GM21786 (cell line): Measurements from ENCODE around the gene SLC7A10.
"Not testable (repeated sequence)": the region's sequence is repeated elsewhere in the genome, so short reads cannot be mapped to it uniquely, and the experiment has no call there.

Experiments
- ATAC-seq: cut with Tn5 transposase; IDR thresholded peaks from one replicate; pipeline ENCODE4 v1.9.1; 2021; ENCODE audit not compliant: unreplicated experiment

SLC7A10 gene

DNA sequence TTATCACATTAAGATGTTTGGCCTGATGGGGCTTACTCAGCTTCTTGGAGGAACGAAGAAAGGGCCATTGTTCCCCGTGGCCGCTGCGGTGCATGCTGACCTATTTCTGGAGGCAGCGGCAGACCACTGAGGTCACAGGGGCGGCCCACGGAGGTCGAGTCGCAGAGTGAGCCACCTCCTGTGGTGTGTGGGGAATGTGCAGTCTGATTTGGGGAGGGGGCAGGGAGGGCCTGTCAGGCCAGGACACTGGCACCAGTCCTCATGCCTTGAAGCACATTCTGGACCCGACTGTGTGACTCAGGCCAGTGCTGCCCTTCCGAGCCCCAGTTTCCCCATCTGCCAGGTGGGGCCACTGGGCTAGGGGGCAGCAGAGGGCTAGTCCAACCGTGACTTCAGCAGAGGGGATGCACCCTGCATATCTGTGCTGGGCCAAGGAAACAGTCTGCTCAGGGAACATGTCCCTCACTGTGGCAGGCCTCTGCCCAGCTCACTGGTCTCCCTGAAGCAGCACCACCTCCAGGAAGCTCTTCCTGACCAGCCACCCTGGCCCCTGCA is 6.3 kb downstream of the SLC7A10 start:
- no peak for ATAC-seq

DNA sequence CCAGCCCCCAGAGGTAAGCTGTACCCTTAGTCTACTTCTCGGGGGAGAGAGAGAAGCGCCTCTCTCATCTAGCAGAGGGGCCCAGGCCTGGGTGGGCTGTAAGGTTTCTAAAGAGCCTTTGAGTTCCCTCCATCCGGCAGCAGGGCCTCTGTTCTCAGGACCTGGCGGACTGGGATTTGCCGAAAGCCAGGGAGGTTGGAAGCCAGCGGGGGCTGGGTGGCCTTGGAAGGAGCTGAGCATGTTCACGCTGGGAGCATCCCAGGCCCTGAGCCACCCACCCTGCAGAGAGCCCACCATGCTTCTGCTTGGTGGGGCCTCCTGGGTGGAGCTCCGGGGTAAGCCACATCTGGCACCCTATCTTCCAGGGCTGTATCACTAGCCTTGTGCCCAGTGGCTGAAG is 7.8 kb downstream of the SLC7A10 start:
- no peak for ATAC-seq

DNA sequence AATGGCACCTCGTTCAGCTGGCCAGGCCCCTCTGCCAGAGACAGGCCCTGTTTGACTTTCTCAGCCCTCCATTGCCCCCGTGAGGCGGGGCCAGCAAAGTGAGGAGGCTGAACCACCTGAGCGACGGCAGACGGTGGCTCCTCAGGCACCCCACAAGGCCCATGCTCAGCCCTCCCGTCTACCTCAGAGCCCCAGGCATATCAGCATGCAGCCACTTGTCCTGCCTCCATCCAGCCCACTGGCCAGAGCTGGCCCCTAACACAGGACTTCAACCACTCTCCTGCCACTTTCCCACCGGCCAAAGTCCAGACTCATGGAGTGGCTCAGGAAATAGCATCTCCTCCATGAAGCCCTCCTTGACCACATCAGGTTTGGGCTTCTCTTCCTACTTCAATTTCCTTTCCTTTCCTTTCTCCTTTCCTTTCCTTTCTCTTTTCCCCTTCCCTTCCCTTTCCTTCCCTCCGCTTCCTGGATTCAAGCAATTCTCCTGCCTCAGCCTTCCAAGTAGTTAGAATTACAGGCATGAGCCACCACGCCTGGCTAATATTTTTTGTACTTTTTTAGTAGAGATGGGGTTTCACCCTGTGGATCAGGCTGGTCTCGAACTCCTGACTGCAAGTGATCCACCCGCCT is 9.3 kb downstream of the SLC7A10 start:
- no peak for ATAC-seq

DNA sequence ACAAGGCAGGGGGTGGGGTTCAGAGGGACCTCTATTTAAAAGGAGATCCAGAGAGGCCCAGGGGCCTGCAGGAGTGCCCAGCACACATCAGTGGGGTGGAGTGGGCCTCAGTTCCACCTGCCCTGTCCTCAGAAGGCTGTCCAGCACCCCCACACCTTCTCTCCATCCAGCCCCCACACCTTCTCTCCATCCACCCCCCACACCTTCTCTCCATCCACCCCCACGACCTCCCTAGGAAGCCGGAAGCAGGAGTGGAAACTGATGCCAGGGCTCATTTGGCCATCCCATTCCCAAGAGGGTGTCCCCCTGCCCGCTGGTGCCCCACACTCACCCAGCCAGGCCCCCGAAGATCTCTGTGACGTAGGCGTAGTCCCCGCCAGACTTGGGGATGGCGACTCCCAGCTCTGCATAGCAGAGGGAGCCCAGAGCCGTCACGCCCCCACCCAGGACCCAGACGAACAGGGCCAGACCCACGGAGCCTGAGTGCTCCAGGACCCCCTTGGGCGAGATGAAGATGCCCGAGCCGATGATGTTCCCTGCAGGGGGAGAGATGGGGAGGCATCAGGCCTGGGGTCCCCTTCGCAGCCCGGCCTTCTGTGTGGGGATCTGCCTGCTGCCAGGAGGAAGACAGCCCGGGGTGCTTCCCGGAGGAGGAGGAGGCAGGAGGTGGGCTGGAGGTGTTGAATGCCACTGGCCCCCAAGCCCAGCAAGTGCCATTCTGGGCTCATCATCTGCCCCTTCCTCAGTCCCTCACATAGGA is 10.0 kb downstream of the SLC7A10 start:
- ATAC-seq = no peak

GRCh38 chr19:33214596-33214995 is 11.1 kb downstream of the SLC7A10 start:
- ATAC-seq = no peak

GRCh38 chr19:33212436-33213172 is 13.0 kb downstream of the SLC7A10 start:
- ATAC-seq = no peak

GRCh38 chr19:33211794-33212435 is 13.7 kb downstream of the SLC7A10 start:
- no peak for ATAC-seq

DNA sequence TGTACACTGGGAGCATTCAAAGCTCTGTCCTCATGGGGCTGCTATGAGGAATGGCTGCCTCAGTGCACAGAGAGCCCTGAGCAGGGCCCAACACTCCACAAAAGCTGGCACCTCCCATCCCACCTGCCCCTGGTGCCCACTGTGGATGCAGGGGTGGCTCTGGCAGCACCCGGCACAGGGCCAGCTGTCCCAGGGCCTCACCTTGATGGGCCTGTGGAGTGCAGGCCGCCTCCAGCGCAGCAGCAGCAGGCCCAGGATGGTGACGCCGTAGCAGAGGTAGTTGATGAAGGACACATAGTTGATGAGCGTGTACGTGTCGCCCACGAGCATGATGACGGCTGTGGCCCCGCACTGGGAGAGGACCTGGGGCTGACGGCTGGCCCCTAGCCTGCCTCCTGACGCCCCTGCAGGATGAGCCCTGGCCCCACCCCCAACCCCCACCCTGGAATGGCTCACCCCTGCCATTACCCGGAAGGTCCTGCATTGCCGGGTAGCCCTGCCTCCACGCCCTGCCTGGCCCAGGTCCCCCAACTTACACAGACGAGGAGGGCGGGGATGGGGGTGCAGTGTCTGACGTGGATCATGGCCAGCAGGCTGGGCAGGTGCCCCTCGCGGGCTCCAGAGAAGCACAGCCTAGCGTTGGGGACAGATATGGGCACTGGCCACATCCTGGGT is 15.2 kb downstream of the SLC7A10 start:
- no peak for ATAC-seq

DNA sequence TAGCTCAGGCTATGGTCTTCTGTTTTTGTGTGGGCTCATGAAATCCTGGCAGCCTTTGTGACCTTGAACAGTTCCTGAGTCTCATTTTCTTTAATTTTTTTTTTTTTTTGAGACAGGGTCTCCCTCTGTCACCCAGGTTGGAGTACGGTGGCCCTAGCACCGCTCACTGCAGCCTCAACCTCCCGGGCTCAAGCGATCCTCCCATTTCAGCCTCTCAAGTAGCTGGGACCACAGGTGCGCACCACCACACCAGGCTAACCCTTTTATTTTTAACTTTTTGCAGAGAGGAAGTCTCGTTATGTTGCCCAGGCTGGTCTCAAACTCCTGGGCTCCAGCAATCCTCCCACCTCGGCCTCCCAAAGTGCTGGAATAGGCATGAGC is 15.8 kb downstream of the SLC7A10 start:
- not testable (repeated sequence) for ATAC-seq

DNA sequence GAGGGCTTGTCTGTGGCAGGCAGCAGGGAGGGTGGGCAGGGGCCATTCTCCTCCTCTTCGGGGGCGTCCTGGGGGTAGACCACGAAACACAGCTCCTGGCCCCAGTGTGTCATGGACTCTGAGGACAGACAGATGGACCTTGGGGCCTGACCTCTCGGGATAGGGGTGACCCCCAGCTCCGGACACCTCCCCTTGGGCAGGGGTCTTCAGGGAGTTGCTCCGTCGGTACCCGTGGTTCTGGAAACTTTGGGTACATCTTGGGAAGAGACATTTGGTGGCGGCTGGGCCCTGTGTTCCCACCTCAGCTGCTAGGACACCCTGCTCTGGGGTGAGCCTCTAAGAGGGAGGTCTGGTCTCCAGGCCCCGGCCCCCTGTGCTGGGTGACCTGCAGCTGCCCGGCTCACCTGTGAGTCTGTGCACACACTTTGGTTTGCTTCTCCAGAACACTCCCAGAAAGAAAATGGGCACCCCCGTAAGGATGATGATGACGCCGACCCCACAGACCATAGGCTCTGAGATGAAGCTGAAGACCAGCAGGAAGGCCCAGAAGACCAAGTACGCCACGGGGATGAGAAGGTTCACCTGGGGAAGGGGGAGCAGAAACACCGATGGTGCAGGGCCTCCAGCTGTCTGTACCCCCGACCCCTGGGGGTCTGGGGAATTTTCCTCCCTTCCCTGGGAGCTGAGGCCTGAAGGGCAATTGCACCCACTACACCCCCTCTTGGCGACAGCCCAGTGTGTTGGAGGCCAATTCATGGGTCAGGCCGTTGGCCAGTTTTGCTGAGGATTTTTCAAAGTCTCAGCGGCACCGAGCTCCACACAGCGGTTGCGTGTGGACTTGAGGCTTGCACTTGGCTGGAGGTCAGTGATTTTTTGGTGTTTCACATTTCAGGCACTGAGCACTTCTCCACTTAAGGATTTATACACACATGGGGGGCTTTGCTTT is 16.5 kb downstream of the SLC7A10 start:
- no peak for ATAC-seq

- no peak for ATAC-seq
Measured at GRCh38 chr19:33208371-33208895, 17.2 kb downstream of the SLC7A10 start.

DNA sequence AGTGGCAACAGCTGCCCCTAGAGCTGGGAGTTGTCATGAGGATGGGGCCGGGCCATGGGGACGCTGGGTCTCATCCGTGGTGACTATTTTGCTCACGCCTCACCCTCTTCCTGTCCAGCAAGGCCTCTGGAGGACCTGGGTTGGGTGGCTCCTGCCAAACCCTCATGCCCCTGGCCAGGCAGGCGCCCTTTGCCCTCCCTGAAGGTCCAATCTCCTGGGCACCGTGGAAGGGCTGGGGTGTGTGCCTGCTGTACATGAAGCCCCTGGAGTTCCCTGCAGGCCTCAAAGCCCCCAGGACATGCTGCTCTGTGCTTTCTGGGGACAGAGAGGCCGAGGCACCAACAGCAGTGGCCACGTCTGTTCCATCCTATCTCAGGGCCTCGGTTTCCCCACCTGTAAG is 17.7 kb downstream of the SLC7A10 start:
- no peak for ATAC-seq

GRCh38 chr19:33207040-33207620 is 18.5 kb downstream of the SLC7A10 start:
- no peak for ATAC-seq

GRCh38 chr19:33206261-33207039 is 19.2 kb downstream of the SLC7A10 start:
- ATAC-seq = no peak

DNA sequence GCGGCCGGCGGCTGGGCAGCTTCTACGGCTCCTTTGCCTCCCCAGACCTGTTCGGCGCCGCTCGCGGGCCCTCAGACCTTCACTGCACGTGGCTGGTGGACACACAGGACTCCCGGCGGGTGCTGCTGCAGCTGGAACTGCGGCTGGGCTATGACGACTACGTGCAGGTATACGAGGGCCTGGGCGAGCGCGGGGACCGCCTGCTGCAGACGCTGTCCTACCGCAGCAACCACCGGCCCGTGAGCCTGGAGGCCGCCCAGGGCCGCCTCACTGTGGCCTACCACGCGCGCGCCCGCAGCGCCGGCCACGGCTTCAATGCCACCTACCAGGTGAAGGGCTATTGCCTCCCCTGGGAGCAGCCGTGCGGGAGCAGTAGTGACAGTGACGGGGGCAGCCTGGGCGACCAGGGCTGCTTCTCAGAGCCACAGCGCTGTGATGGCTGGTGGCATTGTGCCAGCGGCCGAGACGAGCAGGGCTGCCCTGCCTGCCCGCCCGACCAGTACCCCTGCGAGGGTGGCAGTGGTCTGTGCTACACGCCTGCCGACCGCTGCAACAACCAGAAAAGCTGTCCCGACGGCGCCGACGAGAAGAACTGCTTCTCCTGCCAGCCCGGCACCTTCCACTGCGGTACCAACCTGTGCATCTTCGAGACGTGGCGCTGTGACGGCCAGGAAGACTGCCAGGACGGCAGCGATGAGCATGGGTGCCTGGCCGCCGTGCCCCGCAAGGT is 20.0 kb downstream of the SLC7A10 start:
- no peak for ATAC-seq

DNA sequence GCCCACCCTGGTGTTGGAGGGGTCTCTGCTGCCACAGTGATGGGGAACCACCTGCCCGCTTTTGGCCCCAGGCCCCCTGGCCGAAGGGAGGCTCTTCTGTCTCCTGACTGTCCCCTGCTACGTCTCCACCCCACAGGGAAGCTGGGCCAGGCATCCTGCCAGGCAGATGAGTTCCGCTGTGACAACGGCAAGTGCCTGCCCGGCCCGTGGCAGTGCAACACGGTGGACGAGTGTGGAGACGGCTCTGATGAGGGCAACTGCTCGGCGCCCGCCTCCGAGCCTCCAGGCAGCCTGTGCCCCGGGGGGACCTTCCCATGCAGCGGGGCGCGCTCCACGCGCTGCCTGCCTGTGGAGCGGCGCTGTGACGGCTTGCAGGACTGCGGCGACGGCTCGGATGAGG is 20.5 kb downstream of the SLC7A10 start:
- no peak for ATAC-seq

DNA sequence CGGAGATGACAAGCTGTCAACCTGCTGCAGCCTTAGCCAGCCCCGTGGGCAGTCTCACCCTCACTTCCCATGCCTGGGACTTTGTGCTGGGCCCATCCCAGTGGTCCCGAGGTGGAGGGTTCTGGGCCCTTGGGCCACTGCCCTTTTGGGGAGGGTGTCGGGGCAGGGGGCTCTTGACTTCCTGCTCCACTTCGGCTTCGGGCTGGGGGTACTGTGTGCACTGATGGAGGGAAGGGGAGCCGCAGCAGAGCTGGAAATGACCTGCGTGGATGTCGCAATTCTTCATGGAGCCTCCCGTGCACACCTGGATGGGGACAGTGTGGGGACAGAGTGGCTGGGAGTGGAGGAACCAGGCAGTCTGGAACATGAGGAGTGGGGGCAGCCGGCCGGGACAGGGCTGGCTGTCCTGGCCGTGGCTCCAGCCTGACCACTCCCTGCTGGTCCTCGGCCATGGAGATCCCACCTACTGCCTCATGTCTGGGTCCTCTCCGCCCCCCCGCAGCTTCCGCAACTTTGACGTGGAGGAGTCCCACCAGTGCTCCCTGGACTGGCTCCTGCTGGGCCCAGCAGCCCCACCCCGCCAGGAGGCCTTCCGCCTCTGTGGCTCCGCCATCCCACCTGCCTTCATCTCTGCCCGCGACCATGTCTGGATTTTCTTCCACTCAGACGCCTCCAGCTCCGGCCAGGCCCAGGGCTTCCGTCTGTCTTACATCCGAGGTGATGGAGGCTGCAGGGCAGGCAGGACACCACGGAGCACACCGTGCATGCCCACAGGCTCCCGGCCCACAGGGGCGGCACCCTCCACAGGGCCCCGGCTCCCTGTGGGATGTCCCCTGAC is 21.3 kb downstream of the SLC7A10 start:
- ATAC-seq = no peak
